Fibroblast of skin of back (primary cell): ENCODE results near the gene DNAH17. TPM values are rescaled to one million over a fixed set of nuclear protein-coding genes. Genes with fewer than 3 reads are reported as not detected.

ENCODE experiments used
- DNase-seq: peaks from one replicate; pipeline ENCODE4 v3.0.0-alpha.2; 2013
- polyA plus RNA-seq, 2 experiments: library from polyadenylated mRNA; unstranded; fragments of 120-200 nt; gene quantifications; one replicate each; pipeline ENCODE4 v1.2.1, GENCODE V29; 2013; ENCODE audit not compliant: insufficient read length in 2 of 2

Gene DNAH17
- 0.84 TPM for polyA plus RNA-seq (2013, experiment 1 of 2; ENCODE audit: insufficient read length)
- polyA plus RNA-seq (2013, experiment 2 of 2; ENCODE audit: insufficient read length): 0.52 TPM

- DNase-seq: no peak
These were observed at the start of gene DNAH17 for GRCh38 chr17:78577296-78577695. DNAH17 (minus strand) TSS chr17:78577396; CDS start chr17:78575057, 2,339 bp downstream.

GRCh38 chr17:78624324-78625151 is 47.3 kb upstream of the DNAH17 start:
- DNase-seq: no peak

GRCh38 chr17:78623541-78623940 is 46.3 kb upstream of the DNAH17 start:
- DNase-seq: no peak

- no peak for DNase-seq
These were observed 45.5 kb upstream of the DNAH17 start for GRCh38 chr17:78622491-78623265.

GRCh38 chr17:78621720-78622490 is 44.7 kb upstream of the DNAH17 start:
- DNase-seq: no peak

- no peak for DNase-seq
These were observed 42.9 kb upstream of the DNAH17 start for GRCh38 chr17:78620099-78620498.

GRCh38 chr17:78619334-78619733 is 42.1 kb upstream of the DNAH17 start:
- DNase-seq: no peak

- no peak for DNase-seq
These were observed 41.3 kb upstream of the DNAH17 start for GRCh38 chr17:78618264-78619066.

GRCh38 chr17:78617511-78618061 is 40.4 kb upstream of the DNAH17 start:
- peak; percentile 41 for DNase-seq

- no peak for DNase-seq
These were observed 39.8 kb upstream of the DNAH17 start for GRCh38 chr17:78616946-78617345.

- DNase-seq: no peak
These were observed 38.4 kb upstream of the DNAH17 start for GRCh38 chr17:78615631-78616030.

- no peak for DNase-seq
These were observed 36.2 kb upstream of the DNAH17 start for GRCh38 chr17:78613416-78613815.

GRCh38 chr17:78611607-78612006 is 34.4 kb upstream of the DNAH17 start:
- DNase-seq: peak; percentile 15

- no peak for DNase-seq
These were observed 33.8 kb upstream of the DNAH17 start for GRCh38 chr17:78610951-78611511.

GRCh38 chr17:78609191-78609641 is 32.0 kb upstream of the DNAH17 start:
- no peak for DNase-seq

GRCh38 chr17:78608804-78609186 is 31.6 kb upstream of the DNAH17 start:
- DNase-seq: no peak

GRCh38 chr17:78608122-78608803 is 31.1 kb upstream of the DNAH17 start:
- no peak for DNase-seq

GRCh38 chr17:78607038-78607437 is 29.8 kb upstream of the DNAH17 start:
- DNase-seq: no peak

GRCh38 chr17:78605886-78606285 is 28.7 kb upstream of the DNAH17 start:
- no peak for DNase-seq

- DNase-seq: no peak
These were observed 28.2 kb upstream of the DNAH17 start for GRCh38 chr17:78605429-78605828.

GRCh38 chr17:78602246-78602645 is 25.1 kb upstream of the DNAH17 start:
- DNase-seq: no peak
